ENCODE results near the gene ZNF71. TPM values are rescaled to one million over a fixed set of nuclear protein-coding genes. Genes with fewer than 3 reads are reported as not detected.

ZNF71 gene
- 10.0 to 12.4 TPM (median 11.7 TPM) in 5 replicates for total RNA-seq (2022; extraction: Qiagen RNA extraction)

DNA sequence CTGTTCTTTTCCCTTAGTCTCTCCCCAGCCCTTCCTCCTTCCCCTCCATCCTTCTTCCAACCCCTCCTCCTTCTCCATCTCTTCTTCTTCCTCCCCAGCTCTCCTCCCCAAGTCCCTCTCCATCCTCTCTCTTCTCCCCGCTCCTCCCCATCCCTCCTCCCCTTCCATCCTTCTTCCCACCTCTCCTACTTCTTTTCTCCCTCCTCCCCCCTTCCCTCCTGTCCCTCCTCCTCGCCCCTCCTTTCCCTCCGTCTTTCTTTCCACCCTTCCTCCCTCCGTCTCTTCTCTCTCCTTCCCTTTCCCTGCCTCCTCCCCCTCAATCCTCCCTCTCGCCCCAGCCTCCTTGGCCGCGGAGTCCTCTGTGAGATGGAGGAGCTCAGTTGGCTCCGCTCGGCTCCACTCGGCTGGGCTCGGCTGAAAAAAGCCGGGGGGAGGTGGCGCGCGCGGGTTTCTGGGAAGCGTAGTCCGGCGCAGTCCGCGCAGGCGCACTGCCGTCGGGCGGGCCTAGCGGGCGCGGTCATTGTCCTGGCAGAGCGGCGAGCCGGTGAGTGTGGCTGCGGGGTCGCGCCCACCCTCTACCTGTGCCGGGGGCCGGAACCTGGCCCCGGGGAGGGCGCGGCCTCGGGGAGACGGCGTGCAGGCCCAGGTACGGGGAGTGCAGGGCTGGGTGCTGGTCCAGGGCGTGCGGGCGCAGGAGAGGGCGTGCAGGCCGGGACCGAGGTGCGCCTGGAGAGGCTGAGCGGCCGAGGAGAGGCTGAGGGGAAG lies at the start of gene ZNF71:
Gene ZNF71 (plus strand): TSS at position 520 of the 765 bp plus-strand sequence. CDS start 6,257 bp downstream, outside the sequence.

DNA sequence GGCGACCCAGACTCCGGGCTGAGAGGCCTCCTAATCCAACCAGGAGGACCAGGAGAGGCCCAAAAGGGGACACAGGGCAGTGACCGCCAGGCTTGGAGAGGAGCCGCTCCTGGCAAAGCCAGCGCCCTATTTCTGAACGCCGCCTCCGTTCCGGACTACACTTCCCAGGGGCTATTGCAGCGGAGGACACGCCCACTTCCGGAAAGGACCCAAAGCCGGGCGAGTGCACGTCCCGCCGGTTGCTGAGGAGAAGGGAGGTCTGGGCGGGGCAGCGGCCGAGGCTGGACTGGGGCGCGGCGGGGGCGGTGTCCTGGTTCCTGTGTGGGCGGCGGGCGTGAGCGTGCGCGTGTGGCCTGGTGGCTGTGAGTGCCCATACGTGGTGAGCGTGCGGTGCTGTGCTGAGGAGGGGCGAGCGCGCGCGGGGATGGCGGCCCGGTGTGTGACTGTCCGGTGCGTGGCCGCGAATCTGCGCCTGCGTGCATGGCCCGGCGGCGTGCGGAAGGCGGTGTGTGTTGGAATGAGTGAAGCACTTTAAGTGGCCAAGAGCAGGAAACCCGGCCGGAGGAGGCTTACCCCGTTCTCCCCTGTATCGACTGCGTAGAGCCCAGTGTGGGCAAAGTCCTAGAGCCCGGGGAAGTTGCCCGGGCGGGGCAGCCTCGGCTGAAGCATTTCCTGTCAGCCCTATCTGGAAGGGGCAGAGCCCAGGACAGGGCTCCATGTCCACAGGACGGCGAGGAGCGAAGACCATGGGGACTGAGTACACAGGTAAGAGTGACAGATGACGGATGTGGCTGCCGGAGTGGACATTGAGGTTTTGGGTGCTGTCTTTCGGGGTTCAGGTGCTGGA lies 27.6 kb upstream of the ZNF71 start, which contains the start of gene ZNF470:
Gene ZNF470 (plus strand): TSS at position 195 of the 847 bp plus-strand sequence. CDS start 2,844 bp downstream, outside the sequence.

DNA sequence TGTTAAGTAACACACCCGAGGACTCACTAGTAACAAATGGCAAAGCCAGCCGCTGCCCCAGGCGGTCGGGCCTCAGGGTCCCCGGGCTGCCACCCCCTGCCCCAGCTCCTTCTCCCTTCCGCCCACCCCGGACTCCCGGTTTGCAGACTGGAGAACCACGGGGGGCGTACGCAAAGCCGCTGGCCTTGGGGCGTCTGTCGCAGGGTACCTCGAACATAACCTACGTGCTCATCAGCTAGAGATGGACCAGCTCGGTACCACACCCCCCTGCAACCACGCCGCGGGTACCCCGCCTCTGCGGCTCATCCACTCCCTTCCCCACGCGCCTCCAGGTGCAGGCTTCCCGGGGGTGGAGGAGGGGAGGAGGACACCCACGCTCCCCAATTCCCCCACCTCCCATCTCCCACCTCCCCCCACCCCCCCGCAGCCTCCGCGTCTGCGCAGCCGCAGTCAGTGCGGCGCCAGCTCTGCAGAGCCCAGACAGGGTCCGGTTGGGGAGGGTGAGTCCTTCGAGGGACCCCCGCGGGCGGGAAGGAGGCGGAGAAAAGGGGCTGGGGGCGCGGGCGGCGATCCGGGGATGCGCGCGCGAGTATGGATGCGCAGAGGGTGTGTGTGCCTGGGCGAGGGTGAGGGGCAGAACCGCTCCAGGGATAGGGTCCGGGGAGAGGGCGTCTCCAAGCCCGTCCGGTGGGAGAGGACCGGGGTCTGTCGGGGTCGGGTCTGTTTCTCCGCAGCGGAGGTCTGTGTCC lies 47.8 kb downstream of the ZNF71 start, which contains the start of gene SMIM17:
Gene SMIM17 (plus strand): TSS at position 449 of the 749 bp plus-strand sequence. CDS start 2,509 bp downstream, outside the sequence.

GRCh38 chr19:56671613-56671994 lies 76.5 kb downstream of the ZNF71 start, which contains the start of gene ZNF835:
Gene ZNF835 (minus strand): TSS chr19:56671757. CDS start chr19:56665198, 6,559 bp downstream.

Other genes starting within 250 kb of the ZNF71 start
- 0.91 to 1.1 TPM (median 1.0 TPM) in 5 replicates for gene ZNF582, start 201.8 kb upstream of the ZNF71 start, total RNA-seq (2022; extraction: Qiagen RNA extraction)
- gene ZNF583, start 191.0 kb upstream of the ZNF71 start, total RNA-seq (2022; extraction: Qiagen RNA extraction): 1.7 to 2.4 TPM (median 2.2 TPM) in 5 replicates
- not detected in 5 replicates for gene ZNF667, start 118.0 kb upstream of the ZNF71 start, total RNA-seq (2022; extraction: Qiagen RNA extraction)
- 0.02 to 0.07 TPM (median 0.05 TPM) in 5 replicates for gene ZNF471, start 87.4 kb upstream of the ZNF71 start, total RNA-seq (2022; extraction: Qiagen RNA extraction)
- 2.7 to 4.4 TPM (median 3.8 TPM) in 5 replicates for gene ZFP28, start 56.4 kb upstream of the ZNF71 start, total RNA-seq (2022; extraction: Qiagen RNA extraction)
- gene ZNF470, start 27.8 kb upstream of the ZNF71 start, total RNA-seq (2022; extraction: Qiagen RNA extraction): 1.3 to 1.7 TPM (median 1.5 TPM) in 5 replicates
- gene SMIM17, start 47.9 kb downstream of the ZNF71 start, total RNA-seq (2022; extraction: Qiagen RNA extraction): 0.08 to 0.11 TPM in 2 of 5 replicates, not detected in the others
- not detected in 5 replicates for gene ZNF835, start 76.5 kb downstream of the ZNF71 start, total RNA-seq (2022; extraction: Qiagen RNA extraction)
- not detected in 5 replicates for gene PEG3, start 245.4 kb downstream of the ZNF71 start, total RNA-seq (2022; extraction: Qiagen RNA extraction)
- gene ZIM2, start 245.4 kb downstream of the ZNF71 start, total RNA-seq (2022; extraction: Qiagen RNA extraction): not detected in 5 replicates